IMR-90 (cell line): ENCODE results near the gene FUCA2. TPM values are rescaled to one million over a fixed set of nuclear protein-coding genes. Genes with fewer than 3 reads are reported as not detected.

ENCODE experiments used
- ATAC-seq: fragments of 200-7000 bp; cut with Tn5 transposase; 2 replicates; pipeline ENCODE4 v1.9.1; 2020; ENCODE audit warnings: low read depth, mild to moderate bottlenecking, moderate library complexity
- BruUV-seq: library from RNA; stranded (reverse); fragments of 400-500 nt; replicated peaks from 2 replicates; lab custom pipeline; 2021; lab: Mats Ljungman, UMichigan
- CTCF ChIA-PET: fragments of 300-600 bp; formaldehyde crosslinking; extraction: SDS; loops from one replicate; lab custom pipeline; 2021; ENCODE audit warnings: antibody characterized with exemption; lab: Yijun Ruan, JAX
- POLR2A ChIA-PET: fragments of 300-600 bp; sonication (Branson Sonifier 250); formaldehyde crosslinking; loops from one replicate; lab custom pipeline; 2022; ENCODE audit warnings: antibody characterized with exemption; ENCODE audit not compliant: unreplicated experiment; lab: Charles Lee
- DNase-seq: peaks from one replicate; pipeline ENCODE4 v3.0.0; 2013
- H2AFZ ChIP-seq: replicated peaks from 2 replicates; pipeline ENCODE3; 2013; ENCODE audit warnings: low read length, mild to moderate bottlenecking; ENCODE audit not compliant: poor library complexity
- H2AK5ac ChIP-seq: 2 replicates; pipeline ENCODE4 v1.6.1; 2013; ENCODE audit warnings: low read depth, low read length, inconsistent platforms
- H2AK9ac ChIP-seq: replicated peaks from 2 replicates; pipeline ENCODE3; 2013; ENCODE audit warnings: mild to moderate bottlenecking, low read depth, low read length, moderate library complexity; ENCODE audit not compliant: poor library complexity
- H2BK120ac ChIP-seq: 2 replicates; pipeline ENCODE4 v1.6.1; 2013; ENCODE audit warnings: low read depth, low read length, inconsistent platforms
- H2BK15ac ChIP-seq: 3 replicates; pipeline ENCODE4 v1.6.1; 2013; ENCODE audit warnings: low read depth, low read length, inconsistent platforms
- H2BK20ac ChIP-seq: 2 replicates; pipeline ENCODE4 v1.6.1; 2013; ENCODE audit warnings: low read depth, mild to moderate bottlenecking, inconsistent platforms, low read length, moderate library complexity
- H2BK5ac ChIP-seq: 2 replicates; pipeline ENCODE4 v1.6.1; 2013; ENCODE audit warnings: mild to moderate bottlenecking, low read depth, low read length, inconsistent platforms; ENCODE audit not compliant: poor library complexity, severe bottlenecking
- H3K14ac ChIP-seq: replicated peaks from 2 replicates; pipeline ENCODE4 v1.6.1; 2013; ENCODE audit warnings: low read depth, low read length, inconsistent platforms
- H3K18ac ChIP-seq: 2 replicates; pipeline ENCODE4 v1.6.1; 2013; ENCODE audit warnings: low read depth, low read length, control low read depth
- H3K23ac ChIP-seq: 2 replicates; pipeline ENCODE4 v1.6.1; 2013; ENCODE audit warnings: low read depth, low read length, inconsistent platforms
- H3K27ac ChIP-seq: 2 replicates; pipeline ENCODE4 v1.5.1; 2013; ENCODE audit warnings: mild to moderate bottlenecking, control low read depth, low read length; ENCODE audit not compliant: insufficient read depth
- H3K27me3 ChIP-seq: 2 replicates; pipeline ENCODE4 v1.6.1; 2013; ENCODE audit warnings: low read length; ENCODE audit not compliant: control insufficient read depth, insufficient read depth
- H3K36me3 ChIP-seq: 2 replicates; pipeline ENCODE4 v1.6.1; 2013; ENCODE audit warnings: low read length, mixed read lengths; ENCODE audit not compliant: control insufficient read depth, insufficient read depth
- H3K4ac ChIP-seq: 2 replicates; pipeline ENCODE4 v1.6.1; 2013; ENCODE audit warnings: low read depth, low read length, inconsistent platforms
- H3K4me1 ChIP-seq: 2 replicates; pipeline ENCODE4 v1.6.1; 2013; ENCODE audit warnings: low read length, mixed read lengths; ENCODE audit not compliant: control insufficient read depth, insufficient read depth
- H3K4me2 ChIP-seq: 2 replicates; pipeline ENCODE4 v1.6.1; 2013; ENCODE audit warnings: low read depth, mild to moderate bottlenecking, control low read depth, low read length, moderate library complexity
- H3K4me3 ChIP-seq: 2 replicates; pipeline ENCODE4 v1.5.1; 2013; ENCODE audit warnings: low read depth, mild to moderate bottlenecking, control low read depth, low read length, moderate library complexity; ENCODE audit not compliant: insufficient read depth
- H3K56ac ChIP-seq: 2 replicates; pipeline ENCODE4 v1.6.1; 2013; ENCODE audit warnings: low read length, inconsistent platforms; ENCODE audit not compliant: insufficient read depth; ENCODE audit errors: extremely low read depth
- H3K79me1 ChIP-seq, 2 experiments: 2 replicates each; pipeline ENCODE4 v1.6.1; 2013; ENCODE audit warnings: low read length in 2 of 2, inconsistent platforms in 1 of 2, low read depth in 1 of 2
- H3K9ac ChIP-seq: 2 replicates; pipeline ENCODE4 v1.6.1; 2013; ENCODE audit warnings: low read depth, low read length, control low read depth
- H3K9me1 ChIP-seq: 2 replicates; pipeline ENCODE4 v1.6.1; 2013; ENCODE audit warnings: low read length, inconsistent platforms; ENCODE audit not compliant: insufficient read depth
- H3K9me3 ChIP-seq: 2 replicates; pipeline ENCODE4 v1.6.1; 2013; ENCODE audit warnings: low read length; ENCODE audit not compliant: control insufficient read depth, insufficient read depth
- H4K20me1 ChIP-seq: 2 replicates; pipeline ENCODE4 v1.6.1; 2013; ENCODE audit warnings: low read length, inconsistent platforms; ENCODE audit not compliant: insufficient read depth
- H4K5ac ChIP-seq: 2 replicates; pipeline ENCODE4 v1.6.1; 2013; ENCODE audit warnings: mild to moderate bottlenecking, low read depth, low read length, control low read depth
- H4K8ac ChIP-seq, 2 experiments: 2 replicates each; pipeline ENCODE4 v1.6.1; 2013; ENCODE audit warnings: low read depth in 2 of 2, low read length in 2 of 2, control low read depth in 1 of 2, inconsistent platforms in 1 of 2
- H4K91ac ChIP-seq: 2 replicates; pipeline ENCODE4 v1.6.1; 2013; ENCODE audit warnings: low read depth, low read length, inconsistent platforms; ENCODE audit not compliant: insufficient read depth
- BHLHE40 ChIP-seq: fragments of 150-350 bp; IDR thresholded peaks from 2 replicates; pipeline ENCODE4 v1.6.1; 2016; ENCODE audit warnings: mild to moderate bottlenecking, low read depth, low read length
- CEBPB ChIP-seq: IDR thresholded peaks from 2 replicates; pipeline ENCODE4 v1.6.1; 2012; ENCODE audit warnings: low read depth, low read length, improper control_type of control experiment
- CHD1 ChIP-seq: IDR thresholded peaks from 2 replicates; pipeline ENCODE4 v1.6.1; 2012; ENCODE audit warnings: low read depth, low read length, improper control_type of control experiment
- CTCF ChIP-seq: conservative IDR thresholded peaks from 2 replicates; pipeline ENCODE4 v1.5.1; 2012; ENCODE audit warnings: mild to moderate bottlenecking, low read depth, low read length, improper control_type of control experiment
- FOS ChIP-seq: fragments of 150-350 bp; IDR thresholded peaks from 2 replicates; pipeline ENCODE4 v1.6.1; 2016; ENCODE audit warnings: low read depth, low read length
- MAFK ChIP-seq: IDR thresholded peaks from 2 replicates; pipeline ENCODE4 v1.6.1; 2012; ENCODE audit warnings: low read depth, low read length, improper control_type of control experiment
- MAZ ChIP-seq: IDR thresholded peaks from 2 replicates; pipeline ENCODE4 v1.6.1; 2012; ENCODE audit warnings: low read depth, mild to moderate bottlenecking, low read length, improper control_type of control experiment, moderate library complexity, borderline replicate concordance
- MXI1 ChIP-seq: IDR thresholded peaks from 2 replicates; pipeline ENCODE4 v1.6.1; 2012; ENCODE audit warnings: low read depth, mild to moderate bottlenecking, low read length, moderate library complexity, borderline replicate concordance
- NFE2L2 ChIP-seq: fragments of 150-350 bp; IDR thresholded peaks from 2 replicates; pipeline ENCODE4 v1.6.1; 2016; ENCODE audit warnings: low read depth, mild to moderate bottlenecking, low read length
- POLR2A ChIP-seq: IDR thresholded peaks from 2 replicates; pipeline ENCODE4 v1.6.1; 2012; ENCODE audit warnings: mild to moderate bottlenecking, low read depth, low read length
- RAD21 ChIP-seq: IDR thresholded peaks from 2 replicates; pipeline ENCODE4 v1.6.1; 2012; ENCODE audit warnings: low read length, improper control_type of control experiment
- RCOR1 ChIP-seq: IDR thresholded peaks from 2 replicates; pipeline ENCODE4 v1.6.1; 2012; ENCODE audit warnings: mild to moderate bottlenecking, low read length, improper control_type of control experiment; ENCODE audit not compliant: insufficient replicate concordance
- RFX5 ChIP-seq: IDR thresholded peaks from 2 replicates; pipeline ENCODE4 v1.8.0; 2012; ENCODE audit warnings: low read depth, mild to moderate bottlenecking, low read length, moderate library complexity
- SMC3 ChIP-seq: fragments of 150-350 bp; IDR thresholded peaks from 2 replicates; pipeline ENCODE4 v1.6.1; 2016; ENCODE audit warnings: low read depth, mild to moderate bottlenecking, antibody characterized with exemption, low read length, moderate library complexity
- USF2 ChIP-seq: fragments of 150-350 bp; IDR thresholded peaks from 2 replicates; pipeline ENCODE4 v1.6.1; 2017; ENCODE audit warnings: mild to moderate bottlenecking, antibody characterized with exemption, low read length, low read depth
- WGBS, 2 experiments: methylation state at CpG; one replicate each; pipeline versions ENCODE4 v1.1.5 to v1.1.7; 2013; ENCODE audit warnings: missing lambda C conversion rate in 2 of 2; ENCODE audit not compliant: insufficient read length in 1 of 2; ENCODE audit errors: extremely low coverage in 2 of 2; 5-methylcytosine and 5-hydroxymethylcytosine counted together
- dilution Hi-C: fragments of 300-500 bp; cut with HindIII; formaldehyde crosslinking; loops from one replicate; pipeline ENCODE4 v1.14.3; 2018; ENCODE audit warnings: low sequenced_read_pairs; ENCODE audit not compliant: unreplicated experiment
- in situ Hi-C: fragments of 300-500 bp; cut with MboI; formaldehyde crosslinking; loops from 3 replicates; pipeline ENCODE4 v1.14.3; 2019; ENCODE audit warnings: low sequenced_read_pairs, inconsistent platforms, mixed read lengths
- intact Hi-C: fragments of 100-400 bp; cut with micrococcal nuclease; formaldehyde crosslinking; loops from 2 replicates; pipeline ENCODE4 v1.10.0; 2022
- polyA plus RNA-seq, 3 experiments: library from polyadenylated mRNA; depleted of rRNA; stranded (reverse); fragments of >200 nt; gene quantifications; 2 replicates each; pipeline ENCODE4 v1.2.3, GENCODE V29; 2012; ENCODE audit warnings: low replicate concordance in 1 of 3
- total RNA-seq: library from RNA; depleted of rRNA; stranded (reverse); fragments of >200 nt; gene quantifications from 2 replicates; pipeline ENCODE4 v1.2.3, GENCODE V29; 2012
- TF ChIP-seq, protein P1 (sequence below): fragments of 150-350 bp; IDR thresholded peaks from 2 replicates; pipeline ENCODE4 v1.6.1; 2016; ENCODE audit warnings: low read depth, mild to moderate bottlenecking, low read length, moderate library complexity, borderline replicate concordance

Gene FUCA2
- total and polyA plus RNA-seq, 2 of the 4 experiments (the other 2 are of a cell fraction): 44.1 to 47.4 TPM

GRCh38 chr6:143538374-143538773, 26.9 kb upstream of the FUCA2 start:
- CTCF ChIA-PET: no interaction called here
- DNase-seq (no peak), ATAC-seq (no peak)
- H2AK9ac ChIP-seq: no peak overlapping the region
- H3K14ac ChIP-seq: no peak overlapping the region
- dilution Hi-C loops: no loop called here
- in situ Hi-C loops: no loop called here
- no peaks in the 10 kb centered on the region for H3K9me1 ChIP-seq
- H3K23ac ChIP-seq: peak overlapping the region; percentile 18; the same call in 1 of the 2 replicates
- H4K5ac ChIP-seq: no peak overlapping the region
- H3K79me1 ChIP-seq: peaks cover 15 to 33% of the 10 kb centered on the region in 2 experiments
- peak overlapping the region; percentile 39; the same call in 1 of the 2 replicates for H2AK5ac ChIP-seq
- no peak overlapping the region for H4K91ac ChIP-seq
- H3K4me3 ChIP-seq: no peak overlapping the region
- no peak overlapping the region for H2BK120ac ChIP-seq
- H4K8ac ChIP-seq: no peak overlapping the region; a peak in 1 of 4 replicates
- no peak overlapping the region for H2BK20ac ChIP-seq
- WGBS, 2 experiments: 100% methylated on average over 1 of the region's 7 CpGs; no CpG with 5 or more reads in 1 of the 2 experiments
- no peak overlapping the region for H3K4ac ChIP-seq
- H3K4me1 ChIP-seq: peaks cover 3% of the 10 kb centered on the region; the same call in 1 of the 2 replicates
- no peak overlapping the region for H2BK5ac ChIP-seq
- no peak overlapping the region for H3K4me2 ChIP-seq
- no peak for TF ChIP-seq SMC3
- TF ChIP-seq BHLHE40: no peak
- no peak for TF ChIP-seq RAD21
- no peak for TF ChIP-seq POLR2A
- TF ChIP-seq FOS: no peak
- TF ChIP-seq, protein P1, sequence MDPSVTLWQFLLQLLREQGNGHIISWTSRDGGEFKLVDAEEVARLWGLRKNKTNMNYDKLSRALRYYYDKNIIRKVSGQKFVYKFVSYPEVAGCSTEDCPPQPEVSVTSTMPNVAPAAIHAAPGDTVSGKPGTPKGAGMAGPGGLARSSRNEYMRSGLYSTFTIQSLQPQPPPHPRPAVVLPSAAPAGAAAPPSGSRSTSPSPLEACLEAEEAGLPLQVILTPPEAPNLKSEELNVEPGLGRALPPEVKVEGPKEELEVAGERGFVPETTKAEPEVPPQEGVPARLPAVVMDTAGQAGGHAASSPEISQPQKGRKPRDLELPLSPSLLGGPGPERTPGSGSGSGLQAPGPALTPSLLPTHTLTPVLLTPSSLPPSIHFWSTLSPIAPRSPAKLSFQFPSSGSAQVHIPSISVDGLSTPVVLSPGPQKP: no peak
- no peak for TF ChIP-seq MAZ
- TF ChIP-seq CHD1: no peak
- no peak for TF ChIP-seq MAFK
- no peak for TF ChIP-seq USF2
- no peak for TF ChIP-seq MXI1
- no peak for TF ChIP-seq RCOR1
- TF ChIP-seq RFX5: no peak
- no peak for TF ChIP-seq CEBPB
- no peak for TF ChIP-seq NFE2L2
- no peak for TF ChIP-seq CTCF
- H3K27ac ChIP-seq: no peak overlapping the region
- intact Hi-C loops: no loop called here
- H3K9ac ChIP-seq: no peak overlapping the region
- BruUV-seq: no TSS peak
- H3K18ac ChIP-seq: no peak overlapping the region
- no peak overlapping the region for H3K56ac ChIP-seq
- H3K36me3 ChIP-seq: no peaks in the 10 kb centered on the region
- POLR2A ChIA-PET: no interaction called here
- H2BK15ac ChIP-seq: no peak overlapping the region
- H3K27me3 ChIP-seq: no peaks in the 10 kb centered on the region
- no peaks in the 10 kb centered on the region for H4K20me1 ChIP-seq
- no peak overlapping the region for H2AFZ ChIP-seq
- H3K9me3 ChIP-seq: no peaks in the 10 kb centered on the region
